ENCODE data around the gene XPNPEP3. TPM values are rescaled to one million over a fixed set of nuclear protein-coding genes. Genes with fewer than 3 reads are reported as not detected.

XPNPEP3 gene
- total RNA-seq, 2 donors from 2014 or later: 27.6 to 32.7 TPM

GRCh38 chr22:40876907-40877306 lies 20.0 kb downstream of the XPNPEP3 start:
- H3K27ac Mint-ChIP-seq: no peak overlapping the region

GRCh38 chr22:40877488-40877887 lies 20.5 kb downstream of the XPNPEP3 start:
- 94 to 97% methylated on average over 3 of the region's 3 CpGs for WGBS, 2 experiments (ENCODE audit: insufficient coverage in 1 of 2, insufficient read length in 1 of 2)
- no peak overlapping the region for H3K4me3 ChIP-seq (ENCODE audit: low read length)
- H3K27me3 Mint-ChIP-seq (ENCODE audit: insufficient read depth): no peaks in the 10 kb centered on the region
- no peaks in the 10 kb centered on the region for H3K27me3 ChIP-seq (ENCODE audit: control insufficient read depth, insufficient read depth, low read length, poor library complexity, severe bottlenecking)
- DNase-seq: no peak
- H3K36me3 ChIP-seq (ENCODE audit: control insufficient read depth, insufficient read depth, low read length): peaks cover 42% of the 10 kb centered on the region
- no peak overlapping the region for H3K9ac ChIP-seq (ENCODE audit: extremely low read depth, low read length, poor library complexity, severe bottlenecking)
- no peaks in the 10 kb centered on the region for H3K9me3 ChIP-seq (ENCODE audit: control insufficient read depth, low read length)
- H3K4me3 Mint-ChIP-seq: no peak overlapping the region
- no peak overlapping the region for H3K27ac Mint-ChIP-seq
- H3K9me3 Mint-ChIP-seq: no peaks in the 10 kb centered on the region
- H3K27ac ChIP-seq (ENCODE audit: low read depth, low read length): no peak overlapping the region
- H3K4me1 Mint-ChIP-seq: no peaks in the 10 kb centered on the region
- no peaks in the 10 kb centered on the region for H3K4me1 ChIP-seq (ENCODE audit: control insufficient read depth, insufficient read depth, low read length)
- H3K36me3 Mint-ChIP-seq (ENCODE audit: low read depth): peaks cover 9% of the 10 kb centered on the region
- TF ChIP-seq CTCF (conservative IDR thresholded peaks at IDR 0.05): no peak

More at GRCh38 chr22:40876907-40877306, 20.0 kb downstream of the XPNPEP3 start:
- no peak overlapping the region for H3K27ac ChIP-seq (ENCODE audit: low read depth, low read length)
- H3K9me3 ChIP-seq (ENCODE audit: control insufficient read depth, low read length): no peaks in the 10 kb centered on the region
- no peaks in the 10 kb centered on the region for H3K4me1 Mint-ChIP-seq
- no peaks in the 10 kb centered on the region for H3K9me3 Mint-ChIP-seq
- no peaks in the 10 kb centered on the region for H3K27me3 ChIP-seq (ENCODE audit: control insufficient read depth, insufficient read depth, low read length, poor library complexity, severe bottlenecking)
- no peaks in the 10 kb centered on the region for H3K4me1 ChIP-seq (ENCODE audit: control insufficient read depth, insufficient read depth, low read length)
- TF ChIP-seq CTCF (conservative IDR thresholded peaks at IDR 0.05): no peak
- H3K9ac ChIP-seq (ENCODE audit: extremely low read depth, low read length, poor library complexity, severe bottlenecking): no peak overlapping the region
- peaks cover 11% of the 10 kb centered on the region for H3K36me3 Mint-ChIP-seq (ENCODE audit: low read depth)
- H3K36me3 ChIP-seq (ENCODE audit: control insufficient read depth, insufficient read depth, low read length): peaks cover 42% of the 10 kb centered on the region
- no peaks in the 10 kb centered on the region for H3K27me3 Mint-ChIP-seq (ENCODE audit: insufficient read depth)
- H3K4me3 ChIP-seq (ENCODE audit: low read length): no peak overlapping the region
- WGBS, 2 experiments (ENCODE audit: insufficient coverage in 1 of 2, insufficient read length in 1 of 2): 71 to 96% methylated on average over 1 of the region's 1 CpG
- no peak for DNase-seq
- no peak overlapping the region for H3K4me3 Mint-ChIP-seq

- no peak overlapping the region for H3K4me3 Mint-ChIP-seq
- Histone ChIP-seq H3K9ac (ENCODE audit: extremely low read depth, low read length, poor library complexity, severe bottlenecking) (no peak overlapping the region), H3K27me3 (ENCODE audit: control insufficient read depth, insufficient read depth, low read length, poor library complexity, severe bottlenecking) (no peaks in the 10 kb centered on the region), H3K4me1 (ENCODE audit: control insufficient read depth, insufficient read depth, low read length) (no peaks in the 10 kb centered on the region), H3K9me3 (ENCODE audit: control insufficient read depth, low read length) (no peaks in the 10 kb centered on the region), H3K4me3 (ENCODE audit: low read length) (no peak overlapping the region), H3K36me3 (ENCODE audit: control insufficient read depth, insufficient read depth, low read length) (peaks cover 55% of the 10 kb centered on the region), H3K27ac (ENCODE audit: low read depth, low read length) (no peak overlapping the region)
- H3K27ac Mint-ChIP-seq: no peak overlapping the region
- no peak for TF ChIP-seq CTCF (conservative IDR thresholded peaks at IDR 0.05)
- H3K4me1 Mint-ChIP-seq: no peaks in the 10 kb centered on the region
- peaks cover 16% of the 10 kb centered on the region for H3K36me3 Mint-ChIP-seq (ENCODE audit: low read depth)
- H3K9me3 Mint-ChIP-seq: no peaks in the 10 kb centered on the region
- WGBS, 2 experiments (ENCODE audit: insufficient coverage in 1 of 2, insufficient read length in 1 of 2): 94 to 100% methylated on average over 2 of the region's 2 CpGs
- no peaks in the 10 kb centered on the region for H3K27me3 Mint-ChIP-seq (ENCODE audit: insufficient read depth)
- no peak for DNase-seq
Measured at GRCh38 chr22:40878922-40879321, 22.0 kb downstream of the XPNPEP3 start.
